GM12875 (cell line): Measurements from ENCODE around the gene ADGRG6.
A peak's percentile ranks its signal among the peaks of the same experiment; 100 is the strongest.

ENCODE experiments used
- H3K4me3 ChIP-seq: one replicate; pipeline ENCODE4 v1.5.1; 2011; ENCODE audit warnings: low read depth, low read length, control low read depth
- TF ChIP-seq, protein P1 (sequence below): IDR thresholded peaks from 2 replicates; pipeline ENCODE4 v1.5.1; 2011; ENCODE audit warnings: low read depth, mild to moderate bottlenecking, control low read depth, inconsistent platforms, low read length, moderate library complexity, borderline replicate concordance; ENCODE audit not compliant: insufficient read depth

Gene ADGRG6

DNA sequence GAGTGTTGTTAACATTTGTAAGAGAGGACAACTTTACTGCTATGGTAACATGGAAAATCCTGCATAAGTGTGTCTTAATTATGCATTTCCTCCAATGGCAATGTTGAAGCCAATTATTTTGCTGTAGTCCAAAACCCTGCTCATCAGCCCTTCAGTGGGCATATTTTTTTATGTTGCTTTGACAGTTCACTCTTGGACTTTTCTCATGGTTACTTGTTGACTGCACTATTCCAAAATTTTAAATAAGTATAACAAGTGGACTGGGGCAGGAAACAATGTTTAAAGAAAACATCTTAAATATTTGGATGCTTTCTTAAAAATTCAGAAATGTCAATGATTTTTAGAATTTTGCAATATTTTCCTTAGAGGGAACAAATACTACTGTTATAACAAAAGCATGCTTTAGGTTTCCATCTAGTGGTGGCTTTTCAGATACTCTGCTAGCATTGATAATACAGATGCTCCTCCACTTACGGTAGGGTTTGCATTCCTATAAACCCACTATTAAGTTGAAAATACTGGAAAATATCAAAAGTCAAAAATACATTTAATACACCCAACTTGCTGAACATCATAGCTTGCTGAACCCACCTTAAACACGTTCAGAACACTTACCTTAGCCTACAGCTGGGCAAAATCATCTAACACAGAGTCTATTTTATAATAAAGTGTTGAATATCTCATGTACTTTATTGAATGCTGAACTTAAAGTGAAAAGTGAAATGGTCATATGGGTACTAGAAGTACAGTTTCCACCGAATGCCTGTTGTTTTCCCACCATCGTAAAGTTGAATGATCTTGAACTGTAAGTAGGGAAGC lies 86.4 kb downstream of the ADGRG6 start:
- TF ChIP-seq, protein P1, sequence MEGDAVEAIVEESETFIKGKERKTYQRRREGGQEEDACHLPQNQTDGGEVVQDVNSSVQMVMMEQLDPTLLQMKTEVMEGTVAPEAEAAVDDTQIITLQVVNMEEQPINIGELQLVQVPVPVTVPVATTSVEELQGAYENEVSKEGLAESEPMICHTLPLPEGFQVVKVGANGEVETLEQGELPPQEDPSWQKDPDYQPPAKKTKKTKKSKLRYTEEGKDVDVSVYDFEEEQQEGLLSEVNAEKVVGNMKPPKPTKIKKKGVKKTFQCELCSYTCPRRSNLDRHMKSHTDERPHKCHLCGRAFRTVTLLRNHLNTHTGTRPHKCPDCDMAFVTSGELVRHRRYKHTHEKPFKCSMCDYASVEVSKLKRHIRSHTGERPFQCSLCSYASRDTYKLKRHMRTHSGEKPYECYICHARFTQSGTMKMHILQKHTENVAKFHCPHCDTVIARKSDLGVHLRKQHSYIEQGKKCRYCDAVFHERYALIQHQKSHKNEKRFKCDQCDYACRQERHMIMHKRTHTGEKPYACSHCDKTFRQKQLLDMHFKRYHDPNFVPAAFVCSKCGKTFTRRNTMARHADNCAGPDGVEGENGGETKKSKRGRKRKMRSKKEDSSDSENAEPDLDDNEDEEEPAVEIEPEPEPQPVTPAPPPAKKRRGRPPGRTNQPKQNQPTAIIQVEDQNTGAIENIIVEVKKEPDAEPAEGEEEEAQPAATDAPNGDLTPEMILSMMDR, result peak; percentile 17; the same call in 1 of the 2 replicates
- no peak overlapping the region for H3K4me3 ChIP-seq

DNA sequence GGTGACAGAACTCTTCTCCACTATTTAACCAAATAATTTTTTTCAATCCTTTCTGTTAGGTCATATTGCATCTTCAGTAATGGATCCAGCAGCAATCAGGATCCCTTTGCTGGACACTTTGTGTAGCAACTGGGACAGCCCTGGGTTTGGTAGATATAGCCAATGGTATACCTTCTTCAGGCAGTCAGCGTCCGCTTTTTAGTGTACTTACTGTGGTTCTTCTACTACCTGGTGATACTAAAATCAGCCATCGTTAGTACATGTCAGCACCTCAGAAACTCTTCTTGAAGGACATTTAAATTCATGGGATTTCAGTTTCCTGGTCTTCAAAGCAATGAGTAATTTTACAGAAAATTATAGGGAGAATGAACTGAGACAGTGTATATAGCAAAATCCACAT lies 93.5 kb downstream of the ADGRG6 start:
- H3K4me3 ChIP-seq, result no peak overlapping the region

DNA sequence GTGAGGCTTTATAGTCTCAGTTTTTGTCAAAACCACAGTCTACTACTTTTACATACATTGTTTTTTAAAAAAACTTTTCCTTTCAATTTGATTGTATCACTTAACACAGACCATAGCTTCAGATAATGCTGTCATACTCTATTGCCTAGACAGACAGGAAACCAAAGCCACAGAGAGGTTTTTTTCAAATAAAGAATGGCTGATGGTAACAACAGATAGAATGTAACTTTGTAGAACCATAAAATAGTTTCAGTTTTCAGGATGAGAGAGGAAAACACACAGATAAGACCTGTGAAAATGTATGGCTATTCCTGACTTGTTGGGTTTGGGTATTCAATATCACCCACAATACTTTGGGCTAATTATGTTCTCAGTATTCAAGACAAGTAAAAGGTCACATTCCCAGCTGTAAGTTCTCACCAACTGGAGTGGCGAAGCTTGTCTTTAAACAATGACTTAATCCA lies 94.0 kb downstream of the ADGRG6 start:
- TF ChIP-seq, protein P1, result no peak
- H3K4me3 ChIP-seq, result no peak overlapping the region

More for the DNA sequence above, 93.5 kb downstream of the ADGRG6 start:
- TF ChIP-seq, protein P1, result no peak

DNA sequence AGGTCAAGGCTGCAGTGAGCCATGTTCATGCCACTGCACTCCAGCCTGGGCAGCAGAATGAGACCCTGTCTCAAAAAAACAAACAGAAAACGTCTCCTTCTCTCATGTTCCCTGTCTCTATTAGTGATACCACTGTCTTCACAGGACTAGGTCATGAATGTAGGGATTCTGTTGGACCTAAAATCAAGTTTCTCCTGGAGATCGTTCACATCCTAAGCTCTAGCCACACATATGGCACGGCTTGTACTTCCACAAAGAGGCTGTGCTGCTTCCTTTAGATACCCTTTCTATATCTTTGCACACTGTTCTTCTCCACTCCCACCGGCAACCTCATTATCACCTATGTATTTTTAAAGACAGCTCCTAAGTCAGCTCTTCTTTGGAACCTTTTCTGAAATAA lies 96.5 kb downstream of the ADGRG6 start:
- H3K4me3 ChIP-seq, result no peak overlapping the region
- TF ChIP-seq, protein P1, result no peak

DNA sequence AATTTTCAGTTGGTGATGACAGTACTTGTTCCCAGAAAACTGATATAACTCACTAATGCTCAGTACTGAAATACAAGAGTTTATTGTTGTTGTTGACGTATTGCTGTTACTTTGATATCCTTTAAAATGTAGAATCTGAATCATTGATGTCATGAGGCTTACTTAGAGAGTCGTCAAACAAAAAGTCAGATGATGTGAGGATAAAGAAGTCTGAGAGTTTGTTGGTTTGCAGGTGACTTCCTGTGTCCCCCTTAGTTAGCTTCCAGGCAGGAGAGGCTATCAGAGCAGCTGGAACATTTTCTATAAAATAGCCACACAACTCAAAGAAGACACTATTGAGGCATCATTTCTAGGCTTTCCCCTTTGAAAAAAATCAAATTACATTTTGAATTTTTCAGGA lies 97.9 kb downstream of the ADGRG6 start:
- no peak overlapping the region for H3K4me3 ChIP-seq
- TF ChIP-seq, protein P1, result no peak

DNA sequence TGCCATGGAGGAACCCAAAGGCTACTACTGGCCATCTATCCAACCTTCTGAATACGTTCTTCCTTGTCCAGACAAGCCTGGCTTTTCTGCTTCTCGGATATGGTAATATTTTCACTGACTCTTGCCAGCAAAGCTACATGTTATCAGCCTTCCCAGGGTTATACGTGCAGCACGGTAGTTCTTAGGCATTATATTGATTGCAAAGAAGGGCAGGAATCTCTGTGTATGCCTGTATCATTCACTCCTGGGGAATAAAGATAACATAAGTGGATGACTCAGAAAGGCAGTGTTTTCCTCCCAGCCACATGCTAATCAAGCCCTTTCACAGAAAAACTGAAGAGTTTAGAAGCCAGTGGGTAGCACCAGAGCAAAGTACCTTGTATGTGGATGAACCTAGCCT lies 98.7 kb downstream of the ADGRG6 start:
- no peak overlapping the region for H3K4me3 ChIP-seq
- TF ChIP-seq, protein P1, result no peak

DNA sequence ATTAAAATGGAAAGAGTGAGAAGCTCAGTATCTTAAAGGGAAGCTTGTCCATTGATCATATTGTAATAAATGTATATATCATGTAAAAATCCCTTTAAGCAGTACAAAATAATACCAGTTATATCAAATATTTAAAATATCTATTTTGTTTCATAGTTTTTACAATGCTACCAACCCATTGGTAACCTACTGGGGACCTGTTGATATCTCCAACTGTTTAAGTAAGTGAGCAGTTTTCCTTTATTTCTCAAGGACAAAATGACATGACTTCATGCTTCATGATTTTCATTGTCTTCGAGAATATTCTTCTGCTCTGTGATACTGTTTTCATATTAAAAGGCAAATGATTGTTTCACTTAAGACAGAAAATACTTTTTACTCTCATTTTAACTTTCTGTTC lies 100.0 kb downstream of the ADGRG6 start:
- H3K4me3 ChIP-seq, result no peak overlapping the region
- TF ChIP-seq, protein P1, result no peak
